HEK293 (cell line): ENCODE results near the gene C1QTNF12.

Experiments used
- ZNF324 ChIP-seq: fragments of 450-650 bp; formaldehyde crosslinking; IDR thresholded peaks from 2 replicates; pipeline ENCODE4 v1.5.1; 2016; ENCODE audit warnings: missing biosample characterization, missing genetic modification characterization
- TF ChIP-seq, protein P1 (sequence below): fragments of 450-650 bp; formaldehyde crosslinking; IDR thresholded peaks from 2 replicates; pipeline ENCODE4 v1.5.1; 2016; ENCODE audit warnings: missing biosample characterization, missing genetic modification characterization

DNA sequence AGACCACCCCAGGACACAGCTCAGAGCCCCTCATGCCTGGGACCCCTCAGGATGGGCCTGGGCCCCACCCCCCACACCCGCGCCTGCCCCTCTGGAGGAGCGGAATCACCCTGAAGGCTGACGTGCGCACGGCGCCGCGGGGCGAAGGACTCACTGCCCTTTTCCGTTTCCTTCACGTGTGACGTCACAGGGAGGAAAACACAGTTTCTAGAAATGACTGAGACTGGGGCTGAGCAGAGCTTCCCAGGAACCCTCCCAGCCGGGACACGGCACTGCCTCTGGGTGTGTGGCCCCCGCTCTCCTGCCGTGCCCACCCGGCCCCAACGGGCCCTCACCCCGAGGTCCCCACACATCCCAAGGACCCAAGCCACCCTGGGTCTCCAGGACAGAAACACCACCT lies 27.2 kb downstream of the C1QTNF12 start:
- TF ChIP-seq, protein P1, sequence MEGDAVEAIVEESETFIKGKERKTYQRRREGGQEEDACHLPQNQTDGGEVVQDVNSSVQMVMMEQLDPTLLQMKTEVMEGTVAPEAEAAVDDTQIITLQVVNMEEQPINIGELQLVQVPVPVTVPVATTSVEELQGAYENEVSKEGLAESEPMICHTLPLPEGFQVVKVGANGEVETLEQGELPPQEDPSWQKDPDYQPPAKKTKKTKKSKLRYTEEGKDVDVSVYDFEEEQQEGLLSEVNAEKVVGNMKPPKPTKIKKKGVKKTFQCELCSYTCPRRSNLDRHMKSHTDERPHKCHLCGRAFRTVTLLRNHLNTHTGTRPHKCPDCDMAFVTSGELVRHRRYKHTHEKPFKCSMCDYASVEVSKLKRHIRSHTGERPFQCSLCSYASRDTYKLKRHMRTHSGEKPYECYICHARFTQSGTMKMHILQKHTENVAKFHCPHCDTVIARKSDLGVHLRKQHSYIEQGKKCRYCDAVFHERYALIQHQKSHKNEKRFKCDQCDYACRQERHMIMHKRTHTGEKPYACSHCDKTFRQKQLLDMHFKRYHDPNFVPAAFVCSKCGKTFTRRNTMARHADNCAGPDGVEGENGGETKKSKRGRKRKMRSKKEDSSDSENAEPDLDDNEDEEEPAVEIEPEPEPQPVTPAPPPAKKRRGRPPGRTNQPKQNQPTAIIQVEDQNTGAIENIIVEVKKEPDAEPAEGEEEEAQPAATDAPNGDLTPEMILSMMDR (tag by site-specific recombination) = no peak
- no peak for TF ChIP-seq ZNF324 (tag by site-specific recombination)
